HUES64 (cell line): ENCODE results near the gene USP6NL. TPM values are rescaled to one million over a fixed set of nuclear protein-coding genes. Genes with fewer than 3 reads are reported as not detected.
A peak's percentile ranks its signal among the peaks of the same experiment; 100 is the strongest.

ENCODE experiments used
- H3K27ac ChIP-seq: 2 replicates; pipeline ENCODE4 v1.7.0; 2013; ENCODE audit warnings: low read depth, low read length, inconsistent platforms
- H3K27me3 ChIP-seq: 2 replicates; pipeline ENCODE4 v1.6.1; 2013; ENCODE audit warnings: mild to moderate bottlenecking, low read length; ENCODE audit not compliant: insufficient read depth
- H3K36me3 ChIP-seq: 2 replicates; pipeline ENCODE4 v1.6.1; 2013; ENCODE audit warnings: mild to moderate bottlenecking, low read length; ENCODE audit not compliant: insufficient read depth
- H3K4me1 ChIP-seq: 2 replicates; pipeline ENCODE4 v1.6.1; 2013; ENCODE audit warnings: mild to moderate bottlenecking, low read length, moderate library complexity; ENCODE audit not compliant: insufficient read depth
- H3K4me3 ChIP-seq: 2 replicates; pipeline ENCODE4 v1.5.1; 2013; ENCODE audit warnings: mild to moderate bottlenecking, low read length, moderate library complexity
- H3K9ac ChIP-seq: 2 replicates; pipeline ENCODE4 v1.6.1; 2013; ENCODE audit warnings: mild to moderate bottlenecking, low read depth, low read length
- H3K9me3 ChIP-seq: 2 replicates; pipeline ENCODE4 v1.6.1; 2013; ENCODE audit warnings: low read depth, low read length; ENCODE audit not compliant: insufficient read depth
- WGBS: fragments of 150-250, 120-280 bp; methylation state at CpG from one replicate; pipeline ENCODE4 v1.1.7; 2013; ENCODE audit warnings: missing lambda C conversion rate; 5-methylcytosine and 5-hydroxymethylcytosine counted together
- polyA plus RNA-seq, 2 experiments: library from polyadenylated mRNA; stranded (reverse); fragments of 50-300 nt; gene quantifications; one replicate each; pipeline ENCODE4 v1.2.3, GENCODE V29; 2013

The USP6NL gene
- polyA plus RNA-seq (2013, experiment 1 of 2), result 23.6 TPM
- 24.5 TPM for polyA plus RNA-seq (2013, experiment 2 of 2)

GRCh38 chr10:11611248-11612020, at the start of gene USP6NL:
USP6NL (minus strand) TSS chr10:11611650; CDS start chr10:11597634, 14,016 bp downstream.
- WGBS, result under 1% methylated on average over 107 of the region's 107 CpGs

GRCh38 chr10:11658801-11659368, 47.4 kb upstream of the USP6NL start:
- Histone ChIP-seq H3K36me3 (no peaks in the 10 kb centered on the region), H3K27ac (no peak overlapping the region), H3K9me3 (no peaks in the 10 kb centered on the region), H3K4me1 (no peaks in the 10 kb centered on the region), H3K27me3 (no peaks in the 10 kb centered on the region), H3K4me3 (no peak overlapping the region), H3K9ac (no peak overlapping the region)
- WGBS, result 93% methylated on average over 9 of the region's 9 CpGs

More at GRCh38 chr10:11611248-11612020, at the start of gene USP6NL:
- Histone ChIP-seq H3K36me3 (no peaks in the 10 kb centered on the region), H3K9ac (peak within 1 kb of the TSS; percentile 97), H3K27ac (peak within 1 kb of the TSS; percentile 95; the same call in 1 of the 2 replicates), H3K27me3 (peaks cover 12% of the 10 kb centered on the region), H3K4me1 (peaks cover 22% of the 10 kb centered on the region), H3K4me3 (peak within 1 kb of the TSS; percentile 79), H3K9me3 (no peaks in the 10 kb centered on the region)

- Histone ChIP-seq H3K9me3 (no peaks in the 10 kb centered on the region), H3K4me1 (no peaks in the 10 kb centered on the region), H3K27ac (no peak overlapping the region), H3K27me3 (no peaks in the 10 kb centered on the region), H3K4me3 (no peak overlapping the region), H3K36me3 (no peaks in the 10 kb centered on the region), H3K9ac (no peak overlapping the region)
- 91% methylated on average over 2 of the region's 2 CpGs for WGBS
Observed at GRCh38 chr10:11655836-11656235, 44.4 kb upstream of the USP6NL start.

GRCh38 chr10:11654659-11655058, 43.2 kb upstream of the USP6NL start:
- WGBS, result 90% methylated on average over 9 of the region's 9 CpGs
- Histone ChIP-seq H3K27ac (no peak overlapping the region), H3K9me3 (no peaks in the 10 kb centered on the region), H3K27me3 (no peaks in the 10 kb centered on the region), H3K9ac (no peak overlapping the region), H3K4me1 (no peaks in the 10 kb centered on the region), H3K36me3 (no peaks in the 10 kb centered on the region), H3K4me3 (no peak overlapping the region)

- H3K36me3 ChIP-seq, result no peaks in the 10 kb centered on the region
- no peak overlapping the region for H3K4me3 ChIP-seq
- H3K9me3 ChIP-seq, result no peaks in the 10 kb centered on the region
- no peak overlapping the region for H3K27ac ChIP-seq
- 86% methylated on average over 8 of the region's 8 CpGs for WGBS
- H3K27me3 ChIP-seq, result no peaks in the 10 kb centered on the region
- H3K4me1 ChIP-seq, result no peaks in the 10 kb centered on the region
- H3K9ac ChIP-seq, result no peak overlapping the region
Observed at GRCh38 chr10:11653758-11654471, 42.5 kb upstream of the USP6NL start.

- no CpG with 5 or more reads among the region's 1 CpG for WGBS
Observed at GRCh38 chr10:11647676-11648075, 36.2 kb upstream of the USP6NL start.

GRCh38 chr10:11646450-11646849, 35.0 kb upstream of the USP6NL start:
- no peak overlapping the region for H3K4me3 ChIP-seq
- no peaks in the 10 kb centered on the region for H3K27me3 ChIP-seq
- H3K9ac ChIP-seq, result no peak overlapping the region
- H3K27ac ChIP-seq, result no peak overlapping the region
- 90% methylated on average over 9 of the region's 9 CpGs for WGBS
- no peaks in the 10 kb centered on the region for H3K36me3 ChIP-seq
- H3K9me3 ChIP-seq, result no peaks in the 10 kb centered on the region
- no peaks in the 10 kb centered on the region for H3K4me1 ChIP-seq

More at GRCh38 chr10:11647676-11648075, 36.2 kb upstream of the USP6NL start:
- Histone ChIP-seq H3K27me3 (no peaks in the 10 kb centered on the region), H3K27ac (no peak overlapping the region), H3K4me3 (no peak overlapping the region), H3K4me1 (no peaks in the 10 kb centered on the region), H3K9ac (no peak overlapping the region), H3K36me3 (no peaks in the 10 kb centered on the region), H3K9me3 (no peaks in the 10 kb centered on the region)

GRCh38 chr10:11643039-11643438, 31.6 kb upstream of the USP6NL start:
- Histone ChIP-seq H3K27me3 (no peaks in the 10 kb centered on the region), H3K9ac (no peak overlapping the region), H3K4me3 (no peak overlapping the region), H3K4me1 (no peaks in the 10 kb centered on the region), H3K36me3 (no peaks in the 10 kb centered on the region), H3K9me3 (no peaks in the 10 kb centered on the region), H3K27ac (no peak overlapping the region)
- WGBS, result 92% methylated on average over 6 of the region's 6 CpGs

GRCh38 chr10:11642566-11642965, 31.1 kb upstream of the USP6NL start:
- Histone ChIP-seq H3K9ac (no peak overlapping the region), H3K4me3 (no peak overlapping the region), H3K9me3 (no peaks in the 10 kb centered on the region), H3K4me1 (no peaks in the 10 kb centered on the region), H3K36me3 (no peaks in the 10 kb centered on the region), H3K27me3 (no peaks in the 10 kb centered on the region), H3K27ac (no peak overlapping the region)
- WGBS, result 93% methylated on average over 8 of the region's 8 CpGs

GRCh38 chr10:11639849-11640764, 28.7 kb upstream of the USP6NL start:
- no peaks in the 10 kb centered on the region for H3K36me3 ChIP-seq
- WGBS, result 96% methylated on average over 14 of the region's 14 CpGs
- no peaks in the 10 kb centered on the region for H3K27me3 ChIP-seq
- no peaks in the 10 kb centered on the region for H3K4me1 ChIP-seq
- H3K9ac ChIP-seq, result no peak overlapping the region
- no peaks in the 10 kb centered on the region for H3K9me3 ChIP-seq
- no peak overlapping the region for H3K27ac ChIP-seq
- H3K4me3 ChIP-seq, result no peak overlapping the region
